Activated naive CD8-positive, alpha-beta T cell treated with anti-CD3 and anti-CD28 coated beads for 36 hours (primary cell): Measurements from ENCODE around the gene C19orf85. TPM values are rescaled to one million over a fixed set of nuclear protein-coding genes. Genes with fewer than 3 reads are reported as not detected.

Source experiments
- DNase-seq: peaks from one replicate; pipeline ENCODE4 v3.0.0; 2021
- H3K27ac Mint-ChIP-seq: one replicate; pipeline ENCODE4 v1.8.0; 2022; ENCODE audit warnings: mild to moderate bottlenecking, moderate library complexity, mixed read lengths
- H3K27me3 Mint-ChIP-seq: one replicate; pipeline ENCODE4 v1.8.0; 2022; ENCODE audit warnings: mild to moderate bottlenecking, mixed read lengths
- H3K36me3 Mint-ChIP-seq: one replicate; pipeline ENCODE4 v1.8.0; 2021; ENCODE audit warnings: mild to moderate bottlenecking, mixed read lengths
- H3K4me1 Mint-ChIP-seq: one replicate; pipeline ENCODE4 v1.8.0; 2021; ENCODE audit warnings: mixed read lengths
- H3K4me3 Mint-ChIP-seq: one replicate; pipeline ENCODE4 v1.8.0; 2022; ENCODE audit warnings: mild to moderate bottlenecking, moderate library complexity, mixed read lengths
- H3K9me3 Mint-ChIP-seq: one replicate; pipeline ENCODE4 v1.8.0; 2022; ENCODE audit warnings: mixed read lengths
- total RNA-seq, 2 experiments: library from RNA; stranded (reverse); gene quantifications; one replicate each; pipeline ENCODE4 v1.2.3, GENCODE V29; 2021

C19orf85 gene
- total RNA-seq, 2 experiments from 2014 or later = not detected

GRCh38 chr19:55447421-55448174 is 17.0 kb downstream of the C19orf85 start:
- peaks cover 3% of the 10 kb centered on the region for H3K4me1 Mint-ChIP-seq
- H3K27ac Mint-ChIP-seq = no peak overlapping the region
- no peaks in the 10 kb centered on the region for H3K9me3 Mint-ChIP-seq

DNA sequence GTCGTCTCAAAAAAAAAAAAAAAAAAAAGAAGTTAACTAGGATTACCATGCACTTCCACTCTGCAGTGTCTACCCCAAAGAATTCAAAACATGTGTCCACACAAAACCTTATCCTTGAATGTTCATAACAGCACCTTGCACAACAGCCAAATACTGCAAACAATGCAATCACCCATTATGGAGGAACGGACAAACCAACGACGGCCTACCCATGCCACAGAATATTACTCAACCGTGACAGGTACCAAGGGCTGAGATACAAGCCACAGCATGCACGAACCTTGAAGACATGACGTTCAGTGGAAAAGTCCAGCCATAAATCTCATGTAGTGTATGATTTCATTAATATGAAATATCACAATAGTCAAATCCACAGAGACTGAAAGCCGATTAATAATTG is 18.5 kb downstream of the C19orf85 start:
- no peak for DNase-seq
- no peak overlapping the region for H3K4me3 Mint-ChIP-seq
- H3K9me3 Mint-ChIP-seq = no peaks in the 10 kb centered on the region
- no peaks in the 10 kb centered on the region for H3K36me3 Mint-ChIP-seq
- H3K27ac Mint-ChIP-seq = no peak overlapping the region
- peaks cover 60% of the 10 kb centered on the region for H3K27me3 Mint-ChIP-seq
- peaks cover 6% of the 10 kb centered on the region for H3K4me1 Mint-ChIP-seq

More at GRCh38 chr19:55447421-55448174, 17.0 kb downstream of the C19orf85 start:
- DNase-seq = no peak
- Mint-ChIP-seq H3K36me3 (no peaks in the 10 kb centered on the region), H3K4me3 (no peak overlapping the region), H3K27me3 (peaks cover 57% of the 10 kb centered on the region)

DNA sequence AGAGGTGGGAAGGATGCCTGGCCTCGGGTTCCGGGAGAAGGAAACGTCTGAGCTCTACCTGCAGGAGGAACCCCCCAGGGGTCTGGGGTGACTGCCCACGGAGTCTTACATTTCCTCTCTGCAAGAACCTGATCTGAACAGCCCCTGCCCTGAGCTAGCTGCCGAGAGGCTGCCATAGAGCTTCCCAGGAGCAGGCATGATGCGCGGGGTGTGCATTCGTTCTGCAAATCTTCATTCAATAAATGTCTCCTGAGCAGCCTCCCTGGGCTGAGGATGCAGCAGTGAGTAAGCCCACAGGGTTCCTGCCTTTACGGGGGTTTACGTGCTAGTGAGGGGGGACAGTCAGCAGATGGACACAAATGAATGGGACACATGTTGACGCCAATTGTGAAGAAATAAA is 19.9 kb downstream of the C19orf85 start:
- peaks cover 65% of the 10 kb centered on the region for H3K27me3 Mint-ChIP-seq
- H3K4me3 Mint-ChIP-seq = no peak overlapping the region
- peaks cover 10% of the 10 kb centered on the region for H3K4me1 Mint-ChIP-seq
- no peaks in the 10 kb centered on the region for H3K36me3 Mint-ChIP-seq
- H3K27ac Mint-ChIP-seq = no peak overlapping the region
- DNase-seq = no peak
- no peaks in the 10 kb centered on the region for H3K9me3 Mint-ChIP-seq

DNA sequence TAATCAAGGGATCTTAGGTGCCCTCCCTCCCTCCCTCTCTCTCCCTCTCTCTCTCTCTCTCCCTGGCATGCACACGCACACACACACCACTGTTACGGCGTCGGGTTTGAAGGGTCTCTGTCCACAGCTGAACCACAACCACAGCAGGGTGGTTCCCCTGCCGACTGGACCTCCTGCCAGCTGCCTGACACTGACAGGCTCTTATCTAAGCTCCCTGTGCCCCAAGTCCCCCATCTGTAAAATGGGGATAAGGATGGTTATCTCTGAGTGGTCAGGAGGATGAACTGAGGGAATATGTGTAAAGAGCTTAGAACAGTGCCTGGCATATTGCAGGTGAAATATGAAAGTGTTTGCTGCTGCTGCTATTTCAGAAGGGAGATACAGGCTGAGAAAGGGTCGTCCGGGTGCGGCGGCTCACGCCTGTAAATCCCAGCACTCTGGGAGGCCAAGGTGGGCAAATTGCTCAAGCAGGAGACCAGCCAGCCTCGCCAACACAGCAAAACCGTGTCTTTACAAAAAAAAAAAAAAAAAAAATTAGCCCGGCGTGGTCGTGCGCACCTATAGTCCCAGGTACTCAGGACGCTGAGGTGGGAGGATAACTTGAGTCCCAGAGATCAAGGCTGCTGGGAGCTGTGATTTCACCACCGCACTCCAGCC is 20.6 kb downstream of the C19orf85 start:
- no peaks in the 10 kb centered on the region for H3K36me3 Mint-ChIP-seq
- DNase-seq = no peak
- no peaks in the 10 kb centered on the region for H3K9me3 Mint-ChIP-seq
- peaks cover 10% of the 10 kb centered on the region for H3K4me1 Mint-ChIP-seq
- H3K27me3 Mint-ChIP-seq = peaks cover 72% of the 10 kb centered on the region
- H3K4me3 Mint-ChIP-seq = no peak overlapping the region
- H3K27ac Mint-ChIP-seq = no peak overlapping the region

DNA sequence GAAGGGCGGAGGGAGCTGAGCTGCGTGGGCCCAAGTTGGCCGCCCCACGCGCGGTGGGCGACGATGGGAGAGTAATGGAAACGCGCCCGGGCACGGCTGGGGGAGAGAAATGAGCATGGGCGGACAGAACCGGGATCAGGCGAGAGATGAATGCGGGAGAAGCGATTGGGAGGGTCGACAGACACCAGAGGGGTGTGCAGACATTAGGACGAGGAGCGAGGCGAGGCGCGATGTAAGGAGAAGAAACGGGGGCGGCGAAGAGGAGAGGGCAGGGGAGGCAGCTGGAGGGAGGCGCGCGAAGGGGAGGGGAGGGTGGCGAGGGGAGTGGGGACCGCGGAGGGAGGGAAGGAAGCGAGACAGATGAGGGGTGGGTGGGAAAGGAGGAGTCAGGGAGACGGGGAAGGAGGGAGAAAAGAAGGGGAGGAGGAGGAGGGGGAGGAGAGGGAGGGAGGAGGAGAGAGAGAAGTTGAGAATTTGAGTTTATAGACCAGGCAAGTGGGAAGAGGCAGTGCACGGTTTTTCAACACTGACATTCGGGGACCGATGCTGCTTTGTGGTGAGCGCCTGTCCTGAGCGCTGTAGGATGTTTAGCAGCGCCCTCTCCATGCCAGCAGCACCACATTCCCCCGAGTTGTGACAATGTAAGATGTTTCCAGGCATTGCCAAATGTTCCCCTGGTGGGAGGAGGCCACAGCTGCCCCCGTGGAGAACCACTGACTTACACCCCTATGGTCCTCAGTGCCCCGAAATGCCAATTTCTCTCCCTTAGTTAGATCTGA is 21.3 kb downstream of the C19orf85 start, which contains the start of gene SHISA7:
SHISA7 (minus strand) TSS at position 256 of the 779 bp plus-strand sequence. CDS start 437 bp downstream, outside the sequence.
- no peaks in the 10 kb centered on the region for H3K36me3 Mint-ChIP-seq
- DNase-seq = no peak
- H3K4me1 Mint-ChIP-seq = peaks cover 10% of the 10 kb centered on the region
- no peaks in the 10 kb centered on the region for H3K9me3 Mint-ChIP-seq
- H3K4me3 Mint-ChIP-seq = no peak within 1 kb of the TSS
- peaks cover 80% of the 10 kb centered on the region for H3K27me3 Mint-ChIP-seq
- no peak within 1 kb of the TSS for H3K27ac Mint-ChIP-seq

GRCh38 chr19:55442372-55442961 is 22.1 kb downstream of the C19orf85 start:
- no peak overlapping the region for H3K4me3 Mint-ChIP-seq
- no peak overlapping the region for H3K27ac Mint-ChIP-seq
- H3K36me3 Mint-ChIP-seq = no peaks in the 10 kb centered on the region
- peaks cover 87% of the 10 kb centered on the region for H3K27me3 Mint-ChIP-seq
- H3K9me3 Mint-ChIP-seq = no peaks in the 10 kb centered on the region
- peaks cover 10% of the 10 kb centered on the region for H3K4me1 Mint-ChIP-seq
- no peak for DNase-seq

- Mint-ChIP-seq H3K36me3 (no peaks in the 10 kb centered on the region), H3K4me1 (peaks cover 10% of the 10 kb centered on the region), H3K27me3 (peaks cover 94% of the 10 kb centered on the region), H3K4me3 (no peak overlapping the region), H3K9me3 (no peaks in the 10 kb centered on the region), H3K27ac (no peak overlapping the region)
- no peak for DNase-seq
These were observed 22.7 kb downstream of the C19orf85 start for GRCh38 chr19:55441692-55442321.

- Mint-ChIP-seq H3K27me3 (peaks cover 99% of the 10 kb centered on the region), H3K27ac (no peak overlapping the region), H3K4me3 (no peak overlapping the region), H3K9me3 (no peaks in the 10 kb centered on the region), H3K4me1 (peaks cover 10% of the 10 kb centered on the region), H3K36me3 (no peaks in the 10 kb centered on the region)
- DNase-seq = no peak
These were observed 23.2 kb downstream of the C19orf85 start for GRCh38 chr19:55441319-55441691.

- Mint-ChIP-seq H3K4me3 (no peak overlapping the region), H3K27ac (no peak overlapping the region), H3K36me3 (no peaks in the 10 kb centered on the region), H3K27me3 (peaks cover 92% of the 10 kb centered on the region), H3K4me1 (peaks cover 10% of the 10 kb centered on the region), H3K9me3 (no peaks in the 10 kb centered on the region)
- peak; percentile 33 for DNase-seq
These were observed 24.0 kb downstream of the C19orf85 start for GRCh38 chr19:55440411-55441105.

DNA sequence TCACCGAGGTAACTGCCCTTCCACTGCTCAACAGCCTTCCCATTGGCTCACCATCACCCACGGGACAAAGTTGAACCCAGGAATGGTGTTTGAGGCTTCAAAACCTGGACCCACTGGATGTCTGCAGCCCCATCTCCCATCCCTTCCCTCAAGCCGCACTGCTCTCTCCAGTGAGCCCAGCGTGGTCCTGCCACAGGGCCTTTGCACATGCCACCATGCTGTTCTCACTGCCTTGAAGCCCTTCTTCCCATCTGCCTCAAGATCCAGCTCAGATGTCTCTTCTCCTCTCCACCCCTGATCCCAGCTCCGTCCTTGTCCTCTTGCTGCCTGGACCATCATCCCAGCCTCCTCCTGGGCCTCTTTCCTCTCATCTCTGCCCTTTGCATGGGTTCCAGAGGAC is 25.5 kb downstream of the C19orf85 start:
- H3K36me3 Mint-ChIP-seq = no peaks in the 10 kb centered on the region
- H3K9me3 Mint-ChIP-seq = no peaks in the 10 kb centered on the region
- H3K27me3 Mint-ChIP-seq = peaks cover 77% of the 10 kb centered on the region

DNA sequence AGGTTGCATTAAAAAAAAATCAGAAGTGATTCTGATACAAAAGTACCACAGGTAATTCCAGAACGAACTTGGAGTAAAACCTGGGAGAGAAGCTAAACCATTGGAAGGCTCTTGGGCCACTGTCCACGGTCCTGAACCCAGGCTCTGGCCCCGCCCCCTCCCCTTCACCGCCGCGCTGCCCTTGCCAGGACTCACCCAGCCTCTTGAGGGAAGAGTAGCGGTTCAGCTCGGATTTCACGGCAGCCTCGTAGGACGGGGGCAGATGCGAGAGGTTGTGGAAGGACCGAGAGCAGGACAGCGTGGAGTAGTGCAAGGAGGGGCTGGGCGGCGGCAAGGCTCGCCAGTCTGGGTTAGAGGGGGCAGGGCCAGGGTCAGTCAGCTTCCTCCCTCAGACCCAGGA is 27.1 kb downstream of the C19orf85 start:
- no peaks in the 10 kb centered on the region for H3K36me3 Mint-ChIP-seq
- no peak for DNase-seq
- H3K4me1 Mint-ChIP-seq = peaks cover 10% of the 10 kb centered on the region
- H3K4me3 Mint-ChIP-seq = no peak overlapping the region
- no peak overlapping the region for H3K27ac Mint-ChIP-seq
- peaks cover 66% of the 10 kb centered on the region for H3K27me3 Mint-ChIP-seq
- H3K9me3 Mint-ChIP-seq = no peaks in the 10 kb centered on the region

More for the DNA sequence above, 25.5 kb downstream of the C19orf85 start:
- Mint-ChIP-seq H3K27ac (no peak overlapping the region), H3K4me3 (no peak overlapping the region), H3K4me1 (peaks cover 10% of the 10 kb centered on the region)
- no peak for DNase-seq

DNA sequence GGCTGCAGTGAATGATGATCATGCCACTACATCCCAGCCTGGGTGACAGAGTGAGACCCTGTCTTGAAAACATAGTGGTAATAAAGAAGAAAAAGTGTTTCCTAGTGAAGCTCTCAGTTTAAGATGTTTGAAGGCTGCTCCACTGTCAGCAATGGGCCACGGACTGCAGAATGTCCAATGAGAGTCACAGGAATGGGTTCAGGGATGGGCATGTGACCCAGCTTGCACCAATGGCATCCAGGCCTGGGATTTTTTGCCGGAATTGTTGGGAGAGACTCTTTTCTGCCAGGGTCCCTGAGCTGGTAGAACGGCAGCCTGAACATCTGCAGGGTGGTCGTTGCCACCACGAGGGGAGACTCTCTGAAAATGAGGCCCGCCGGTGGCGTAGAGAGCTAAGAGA is 27.7 kb downstream of the C19orf85 start:
- no peak overlapping the region for H3K27ac Mint-ChIP-seq
- H3K36me3 Mint-ChIP-seq = no peaks in the 10 kb centered on the region
- H3K4me1 Mint-ChIP-seq = peaks cover 10% of the 10 kb centered on the region
- no peak for DNase-seq
- no peak overlapping the region for H3K4me3 Mint-ChIP-seq
- no peaks in the 10 kb centered on the region for H3K9me3 Mint-ChIP-seq
- H3K27me3 Mint-ChIP-seq = peaks cover 67% of the 10 kb centered on the region

GRCh38 chr19:55435020-55435419 is 29.5 kb downstream of the C19orf85 start:
- peaks cover 67% of the 10 kb centered on the region for H3K27me3 Mint-ChIP-seq
- DNase-seq = no peak
- H3K9me3 Mint-ChIP-seq = no peaks in the 10 kb centered on the region
- H3K36me3 Mint-ChIP-seq = no peaks in the 10 kb centered on the region
- no peak overlapping the region for H3K27ac Mint-ChIP-seq
- no peaks in the 10 kb centered on the region for H3K4me1 Mint-ChIP-seq
- H3K4me3 Mint-ChIP-seq = no peak overlapping the region

GRCh38 chr19:55434356-55434919 is 30.1 kb downstream of the C19orf85 start:
- H3K9me3 Mint-ChIP-seq = no peaks in the 10 kb centered on the region
- H3K27me3 Mint-ChIP-seq = peaks cover 67% of the 10 kb centered on the region
- H3K4me1 Mint-ChIP-seq = peaks cover 2% of the 10 kb centered on the region
- H3K27ac Mint-ChIP-seq = no peak overlapping the region
- no peak for DNase-seq
- H3K4me3 Mint-ChIP-seq = no peak overlapping the region
- H3K36me3 Mint-ChIP-seq = no peaks in the 10 kb centered on the region
